Endothelial cell of umbilical vein (primary cell): ENCODE data around the gene PSD4. TPM values are rescaled to one million over a fixed set of nuclear protein-coding genes. Genes with fewer than 3 reads are reported as not detected.

Experiments used
- BruUV-seq: library from RNA; stranded (reverse); fragments of 400-500 nt; replicated peaks from 2 replicates; lab custom pipeline; 2021; lab: Mats Ljungman, UMichigan
- CTCF ChIA-PET: fragments of 300-600, 350-600 bp; sonication (Branson Sonifier 250); formaldehyde crosslinking; loops from one replicate; lab custom pipeline; 2021; ENCODE audit warnings: antibody characterized with exemption, inconsistent platforms; lab: Charles Lee
- POLR2A ChIA-PET: fragments of 300-600, 350-600 bp; sonication (Branson Sonifier 250); formaldehyde crosslinking; loops from one replicate; lab custom pipeline; 2021; ENCODE audit warnings: antibody characterized with exemption, inconsistent platforms; lab: Charles Lee
- DNase-seq: peaks from one replicate; pipeline ENCODE4 v3.0.0-alpha.2; 2011; ENCODE audit warnings: low read depth, low spot score
- FAIRE-seq: peaks from 2 replicates; lab custom pipeline; 2011; peaks lifted over from hg19 to GRCh38; lab: Jason Lieb, UNC
- H2AFZ ChIP-seq: 2 replicates; pipeline ENCODE4 v1.6.0; 2012; ENCODE audit warnings: low read depth, low read length, control low read depth, inconsistent platforms
- H3K27ac ChIP-seq: 2 replicates; pipeline ENCODE4 v1.5.1; 2011; ENCODE audit warnings: low read depth, mild to moderate bottlenecking, control low read depth, low read length, moderate library complexity; ENCODE audit not compliant: insufficient read depth
- H3K27me3 ChIP-seq, 2 experiments: 2 replicates each; pipeline versions ENCODE4 v1.6.0 to v1.6.1; 2011; ENCODE audit warnings: low read length in 2 of 2, mixed read lengths in 1 of 2; ENCODE audit not compliant: control insufficient read depth in 2 of 2, insufficient read depth in 2 of 2
- H3K36me3 ChIP-seq, 2 experiments: 2 replicates in 1 of 2; 3 replicates in 1 of 2; pipeline ENCODE4 v1.5.1; 2011; ENCODE audit warnings: low read length in 2 of 2, mild to moderate bottlenecking in 1 of 2, moderate library complexity in 1 of 2; ENCODE audit not compliant: control insufficient read depth in 2 of 2, insufficient read depth in 2 of 2; ENCODE audit errors: extremely low read depth in 1 of 2
- H3K4me1 ChIP-seq: 3 replicates; pipeline ENCODE4 v1.5.1; 2011; ENCODE audit warnings: mild to moderate bottlenecking, low read length; ENCODE audit not compliant: control insufficient read depth, insufficient read depth; ENCODE audit errors: extremely low read depth
- H3K4me2 ChIP-seq: 2 replicates; pipeline ENCODE4 v1.6.1; 2011; ENCODE audit warnings: low read length, control low read depth, mixed read lengths; ENCODE audit not compliant: insufficient read depth
- H3K4me3 ChIP-seq, 3 experiments: fragments of 200-600 bp in 1 of 3; sonication (generic), shearing (Covaris generic) in 1 of 3; replicated peaks in 1 of 3; 2 replicates each; pipeline ENCODE4 v1.5.1; 2011 to 2016; ENCODE audit warnings: control low read depth in 3 of 3, low read length in 3 of 3, mild to moderate bottlenecking in 2 of 3, inconsistent platforms in 1 of 3, low read depth in 1 of 3, moderate library complexity in 1 of 3; ENCODE audit not compliant: insufficient read depth in 1 of 3
- H3K79me2 ChIP-seq: 2 replicates; pipeline ENCODE4 v1.6.0; 2012; ENCODE audit warnings: low read length, inconsistent platforms; ENCODE audit not compliant: control insufficient read depth, insufficient read depth
- H3K9ac ChIP-seq: replicated peaks from 2 replicates; pipeline ENCODE3; 2011; ENCODE audit warnings: low read length, control low read depth; ENCODE audit not compliant: insufficient read depth; ENCODE audit errors: extremely low read depth
- H3K9me1 ChIP-seq: replicated peaks from 3 replicates; pipeline ENCODE4 v1.6.0; 2011; ENCODE audit warnings: mild to moderate bottlenecking, low read length; ENCODE audit not compliant: control insufficient read depth, insufficient read depth; ENCODE audit errors: extremely low read depth
- H3K9me3 ChIP-seq: replicated peaks from 2 replicates; pipeline ENCODE4 v1.5.1; 2012; ENCODE audit warnings: low read length, inconsistent platforms; ENCODE audit not compliant: control insufficient read depth, insufficient read depth
- H4K20me1 ChIP-seq: replicated peaks from 2 replicates; pipeline ENCODE3; 2011; ENCODE audit warnings: mild to moderate bottlenecking, low read length; ENCODE audit not compliant: control insufficient read depth, insufficient read depth; ENCODE audit errors: extremely low read depth
- EZH2 ChIP-seq: IDR thresholded peaks from 2 replicates; pipeline ENCODE4 v1.6.1; 2012; ENCODE audit warnings: borderline replicate concordance, low read depth, mild to moderate bottlenecking, moderate library complexity, low read length, inconsistent platforms; ENCODE audit not compliant: severe bottlenecking
- FOS ChIP-seq: IDR thresholded peaks from 2 replicates; pipeline ENCODE4 v1.6.1; 2011; ENCODE audit warnings: mild to moderate bottlenecking, low read length, moderate library complexity, borderline replicate concordance; ENCODE audit not compliant: insufficient read depth
- GATA2 ChIP-seq: IDR thresholded peaks from 2 replicates; pipeline ENCODE4 v1.7.0; 2011; ENCODE audit warnings: low read depth, mild to moderate bottlenecking, moderate library complexity, mixed read lengths, low read length; ENCODE audit not compliant: insufficient read length, insufficient read depth
- JUN ChIP-seq: IDR thresholded peaks from 2 replicates; pipeline ENCODE4 v1.6.1; 2011; ENCODE audit warnings: borderline replicate concordance, low read depth; ENCODE audit not compliant: insufficient read length, insufficient read depth
- MYC ChIP-seq: IDR thresholded peaks from one replicate; pipeline ENCODE4 v1.6.1; 2011; ENCODE audit warnings: mild to moderate bottlenecking, low read depth, low read length
- POLR2A ChIP-seq: IDR thresholded peaks from 2 replicates; pipeline ENCODE4 v1.6.1; 2012; ENCODE audit warnings: low read depth, mild to moderate bottlenecking, control low read depth, low read length
- POLR2AphosphoS5 ChIP-seq: IDR thresholded peaks from 2 replicates; pipeline ENCODE4 v1.6.1; 2012; ENCODE audit warnings: low read depth, mild to moderate bottlenecking, control low read depth, low read length, moderate library complexity; ENCODE audit not compliant: insufficient read depth
- dilution Hi-C: fragments of 300-500 bp; cut with MboI; formaldehyde crosslinking; loops from one replicate; pipeline ENCODE4 v1.15.0; 2019; ENCODE audit warnings: low sequenced_read_pairs; ENCODE audit not compliant: extremely low pct_ligation_motif_present
- intact Hi-C: fragments of 100-400 bp; cut with micrococcal nuclease; formaldehyde crosslinking; loops from one replicate; pipeline ENCODE4 v1.10.0; 2022
- polyA plus RNA-seq, 4 experiments: library from polyadenylated mRNA; depleted of rRNA in 3 of 4; stranded (reverse) in 3 of 4; unstranded in 1 of 4; fragments of >200 nt; gene quantifications; 2 replicates each; pipeline versions ENCODE4 v1.2.1 to v1.2.3, GENCODE V29; 2011 to 2012; ENCODE audit warnings: missing spikeins in 1 of 4
- total RNA-seq: library from RNA; stranded (reverse); gene quantifications from 2 replicates; pipeline ENCODE4 v1.2.3, GENCODE V29; 2021
- TF ChIP-seq, protein P1 (sequence below): IDR thresholded peaks from 2 replicates; pipeline ENCODE4 v1.6.1; 2011; ENCODE audit not compliant: insufficient read depth, insufficient read length
- TF ChIP-seq, protein P2 (sequence below), 2 donors: IDR thresholded peaks; 1 replicate in 1 of 2; 2 replicates in 1 of 2; pipeline ENCODE4 v1.5.1; 2011; ENCODE audit warnings: low read length in 2 of 2, mild to moderate bottlenecking in 2 of 2, moderate library complexity in 2 of 2, control low read depth in 1 of 2, inconsistent platforms in 1 of 2, low read depth in 1 of 2; ENCODE audit not compliant: insufficient read depth in 1 of 2; ENCODE audit errors: extremely low read depth in 1 of 2

The PSD4 gene
- total and polyA plus RNA-seq, 2 donors (not counting 3 experiments of a cell fraction or from before 2014, with no cell fraction given), result 0.01 to 0.24 TPM

- DNase-seq (no peak), FAIRE-seq (no peak)
- Histone ChIP-seq H3K36me3 (no peaks in the 10 kb centered on the region), H4K20me1 (no peaks in the 10 kb centered on the region), H3K79me2 (no peaks in the 10 kb centered on the region), H3K4me3 (no peak overlapping the region), H3K9ac (no peak overlapping the region), H3K4me2 (no peak overlapping the region), H2AFZ (no peak overlapping the region), H3K27ac (no peak overlapping the region), H3K27me3 (no peaks in the 10 kb centered on the region), H3K9me3 (no peaks in the 10 kb centered on the region), H3K9me1 (no peaks in the 10 kb centered on the region), H3K4me1 (no peaks in the 10 kb centered on the region)
- ChIA-PET CTCF (interaction anchor here (0.7 to 1.9 kb wide), 6 partner anchors 10 to 160 kb away, joined by 3 to 8 read pairs (median 4); no protein-coding TSS in a partner anchor), POLR2A (no interaction called here)
- TF ChIP-seq, protein P1, sequence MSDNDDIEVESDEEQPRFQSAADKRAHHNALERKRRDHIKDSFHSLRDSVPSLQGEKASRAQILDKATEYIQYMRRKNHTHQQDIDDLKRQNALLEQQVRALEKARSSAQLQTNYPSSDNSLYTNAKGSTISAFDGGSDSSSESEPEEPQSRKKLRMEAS, result no peak
- TF ChIP-seq, protein P2, sequence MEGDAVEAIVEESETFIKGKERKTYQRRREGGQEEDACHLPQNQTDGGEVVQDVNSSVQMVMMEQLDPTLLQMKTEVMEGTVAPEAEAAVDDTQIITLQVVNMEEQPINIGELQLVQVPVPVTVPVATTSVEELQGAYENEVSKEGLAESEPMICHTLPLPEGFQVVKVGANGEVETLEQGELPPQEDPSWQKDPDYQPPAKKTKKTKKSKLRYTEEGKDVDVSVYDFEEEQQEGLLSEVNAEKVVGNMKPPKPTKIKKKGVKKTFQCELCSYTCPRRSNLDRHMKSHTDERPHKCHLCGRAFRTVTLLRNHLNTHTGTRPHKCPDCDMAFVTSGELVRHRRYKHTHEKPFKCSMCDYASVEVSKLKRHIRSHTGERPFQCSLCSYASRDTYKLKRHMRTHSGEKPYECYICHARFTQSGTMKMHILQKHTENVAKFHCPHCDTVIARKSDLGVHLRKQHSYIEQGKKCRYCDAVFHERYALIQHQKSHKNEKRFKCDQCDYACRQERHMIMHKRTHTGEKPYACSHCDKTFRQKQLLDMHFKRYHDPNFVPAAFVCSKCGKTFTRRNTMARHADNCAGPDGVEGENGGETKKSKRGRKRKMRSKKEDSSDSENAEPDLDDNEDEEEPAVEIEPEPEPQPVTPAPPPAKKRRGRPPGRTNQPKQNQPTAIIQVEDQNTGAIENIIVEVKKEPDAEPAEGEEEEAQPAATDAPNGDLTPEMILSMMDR (IDR thresholded peaks at IDR 0.05; ENCODE audit: extremely low read depth in 1 of 2, insufficient read depth in 1 of 2, low read depth in 1 of 2, low read length in 2 of 2), result no peak
- TF ChIP-seq POLR2A (no peak), MYC (no peak), GATA2 (no peak), POLR2AphosphoS5 (no peak), EZH2 (no peak), FOS (no peak), JUN (no peak)
- no TSS peak for BruUV-seq
- dilution Hi-C loops (no loop called here), intact Hi-C loops (loop anchor here (1.0 kb wide), 1 partner anchor 13 kb away; no protein-coding TSS in a partner anchor)
These were observed 56.8 kb downstream of the PSD4 start for GRCh38 chr2:113230531-113230930.
